H54 (cell line): Measurements from ENCODE around the gene SUMO3.

Experiments used
- DNase-seq: peaks from one replicate; pipeline ENCODE4 v3.0.0; 2011; ENCODE audit warnings: low spot score, mixed read lengths; ENCODE audit not compliant: insufficient read length
- FAIRE-seq: peaks from 3 replicates; lab custom pipeline; 2011; peaks lifted over from hg19 to GRCh38; lab: Jason Lieb, UNC
- POLR2A ChIP-seq: IDR thresholded peaks from 2 replicates; pipeline ENCODE4 v1.6.1; 2011; ENCODE audit warnings: low read depth, mild to moderate bottlenecking, low read length

The SUMO3 gene

GRCh38 chr21:44756423-44757185 lies 61.3 kb downstream of the SUMO3 start:
- DNase-seq (no peak), FAIRE-seq (no peak)
- TF ChIP-seq POLR2A, result no peak
